Activated naive CD4-positive, alpha-beta T cell treated with Interleukin-2 at 50 U/mL for 16 hours (primary cell): Measurements from ENCODE around the gene ZC3H12A.

Source experiments
- DNase-seq: peaks from one replicate; pipeline ENCODE4 v3.0.0-alpha.2; 2020

The ZC3H12A gene

GRCh38 chr1:37456614-37457013 is 17.8 kb upstream of the ZC3H12A start:
- DNase-seq = no peak

DNA sequence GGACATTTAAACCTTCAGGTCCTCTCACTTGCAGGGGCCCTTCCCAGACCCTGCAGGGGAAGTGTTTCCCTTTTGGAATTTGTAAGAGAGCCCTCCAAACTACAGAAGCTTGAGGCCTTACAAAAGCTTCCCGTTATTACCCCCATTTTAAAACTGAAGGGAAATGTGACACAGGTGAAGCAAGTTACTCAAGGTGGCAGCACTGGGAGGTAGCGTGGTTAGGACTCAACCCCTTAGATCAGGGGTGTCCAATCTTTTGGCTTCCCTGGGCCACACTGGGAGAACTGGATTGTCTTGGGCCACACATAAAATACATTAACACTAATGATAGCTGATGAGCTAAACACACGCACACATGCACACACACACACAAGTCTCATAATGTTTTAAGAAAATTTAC is 15.8 kb upstream of the ZC3H12A start:
- DNase-seq = no peak

DNA sequence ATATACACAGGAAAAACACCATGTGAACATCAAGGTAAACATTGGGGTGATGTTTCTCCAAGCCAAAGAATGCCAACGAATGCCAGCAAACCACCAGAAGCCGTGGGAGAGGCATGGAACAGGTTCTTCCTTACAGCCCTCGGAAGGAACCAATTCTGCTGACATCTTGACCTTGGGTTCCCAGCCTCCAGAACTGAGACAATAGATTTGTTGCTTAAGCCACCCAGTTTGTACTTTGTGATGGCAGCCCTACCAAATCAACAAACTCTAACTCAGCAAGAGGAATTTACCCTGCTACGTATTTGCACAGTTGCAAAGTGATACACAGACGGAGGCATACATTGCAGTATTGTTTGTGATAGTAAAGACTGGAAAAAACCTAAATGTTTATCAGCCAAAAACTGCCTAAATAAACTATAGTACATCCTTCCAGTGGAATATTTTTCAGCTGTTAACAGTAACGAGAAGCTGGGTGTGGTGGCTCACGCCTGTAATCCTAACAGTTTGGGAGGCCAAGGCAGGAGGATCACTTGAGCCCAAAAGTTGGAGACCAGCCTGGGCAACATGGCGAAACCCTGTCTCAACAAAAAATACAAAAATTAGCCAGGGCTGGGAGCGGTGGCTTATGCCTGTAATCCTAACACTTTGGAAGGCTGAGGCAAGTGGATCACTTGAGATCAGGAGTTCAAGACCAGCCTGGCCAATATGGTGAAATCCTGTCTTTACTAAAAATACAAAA is 12.5 kb upstream of the ZC3H12A start:
- no peak for DNase-seq

GRCh38 chr1:37464443-37464842 is 9.9 kb upstream of the ZC3H12A start:
- no peak for DNase-seq

GRCh38 chr1:37465593-37466517 is 8.5 kb upstream of the ZC3H12A start:
- no peak for DNase-seq

- DNase-seq = no peak
Observed at GRCh38 chr1:37468037-37468436, 6.3 kb upstream of the ZC3H12A start.

GRCh38 chr1:37469386-37469785 is 5.0 kb upstream of the ZC3H12A start:
- no peak for DNase-seq

DNA sequence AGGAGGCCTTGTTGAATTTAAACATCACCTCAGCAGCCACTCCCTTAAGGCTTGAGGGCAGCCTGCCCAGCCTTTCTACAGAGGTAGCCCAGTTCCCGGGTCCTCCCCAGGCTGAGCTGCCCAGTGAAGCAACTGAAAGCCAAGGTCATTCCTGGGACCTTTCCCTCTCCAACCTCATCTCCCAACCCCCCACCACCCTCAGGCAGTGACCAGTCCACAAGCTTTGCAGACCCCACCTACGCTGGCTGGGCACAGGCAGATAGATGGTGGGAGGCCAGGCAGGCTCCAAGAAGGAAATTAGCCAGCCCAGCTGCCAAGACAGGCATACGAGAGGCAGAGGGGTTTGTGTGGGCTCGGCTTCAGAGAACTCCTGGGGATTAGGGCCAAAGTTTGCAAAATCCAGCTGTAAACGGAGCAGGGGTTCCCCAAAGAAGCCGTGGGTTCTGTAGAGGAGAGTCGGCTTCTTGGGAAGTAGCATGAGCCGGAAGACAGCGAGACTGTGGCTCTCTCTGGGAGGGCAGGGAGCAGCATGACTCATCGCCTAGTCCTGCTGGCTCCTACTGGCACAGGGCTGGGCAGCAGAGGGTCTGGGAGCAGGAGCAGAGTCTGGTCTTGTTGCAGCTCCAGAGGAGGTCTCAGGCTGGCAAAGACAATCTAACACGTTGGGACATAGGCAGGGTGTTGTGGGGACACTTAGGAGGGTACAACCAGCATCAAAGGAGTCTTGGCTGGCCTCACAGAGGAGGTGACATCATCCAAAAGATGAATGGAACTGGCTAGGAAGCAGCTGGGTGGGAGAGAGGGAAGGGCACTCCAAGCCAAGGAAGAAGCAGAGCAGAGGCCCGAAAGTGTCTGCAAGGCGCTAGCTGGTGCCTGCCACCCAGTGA is 2.8 kb upstream of the ZC3H12A start:
- DNase-seq = no peak

- DNase-seq = no peak
Observed at GRCh38 chr1:37472281-37472680, 2.1 kb upstream of the ZC3H12A start.

DNA sequence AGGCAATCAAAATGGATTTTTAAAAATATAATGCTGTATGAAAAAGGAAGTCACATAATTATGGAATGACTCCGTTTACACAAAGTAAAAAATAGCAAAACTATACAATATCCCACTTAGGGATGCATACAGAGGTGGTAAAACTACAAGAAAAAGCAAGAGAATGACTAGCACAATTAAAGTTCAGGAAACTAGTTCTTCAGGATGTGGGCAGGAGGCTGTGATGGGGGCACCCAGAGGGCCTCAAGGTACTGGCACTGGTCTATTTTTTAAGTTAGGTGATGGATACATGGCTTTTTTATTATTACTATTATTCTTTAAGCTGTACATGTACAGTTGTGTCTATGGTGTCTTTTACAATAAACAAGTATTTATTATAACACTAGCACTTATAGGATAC is 1.4 kb upstream of the ZC3H12A start:
- no peak for DNase-seq

- DNase-seq = peak; percentile 56
Observed at GRCh38 chr1:37473431-37474045, 842 bp upstream of the ZC3H12A start.

- DNase-seq = peak; percentile 28
Observed at GRCh38 chr1:37474697-37475379, 458 bp downstream of the ZC3H12A start.

GRCh38 chr1:37475380-37476086 is 1.2 kb downstream of the ZC3H12A start:
- no peak for DNase-seq

- DNase-seq = no peak
Observed at GRCh38 chr1:37476087-37476452, 1.7 kb downstream of the ZC3H12A start.

- DNase-seq = no peak
Observed at GRCh38 chr1:37476460-37477197, 2.2 kb downstream of the ZC3H12A start.

GRCh38 chr1:37477198-37477931 is 3.0 kb downstream of the ZC3H12A start:
- DNase-seq = peak; percentile 86

- peak; percentile 22 for DNase-seq
Observed at GRCh38 chr1:37477946-37478345, 3.6 kb downstream of the ZC3H12A start.

DNA sequence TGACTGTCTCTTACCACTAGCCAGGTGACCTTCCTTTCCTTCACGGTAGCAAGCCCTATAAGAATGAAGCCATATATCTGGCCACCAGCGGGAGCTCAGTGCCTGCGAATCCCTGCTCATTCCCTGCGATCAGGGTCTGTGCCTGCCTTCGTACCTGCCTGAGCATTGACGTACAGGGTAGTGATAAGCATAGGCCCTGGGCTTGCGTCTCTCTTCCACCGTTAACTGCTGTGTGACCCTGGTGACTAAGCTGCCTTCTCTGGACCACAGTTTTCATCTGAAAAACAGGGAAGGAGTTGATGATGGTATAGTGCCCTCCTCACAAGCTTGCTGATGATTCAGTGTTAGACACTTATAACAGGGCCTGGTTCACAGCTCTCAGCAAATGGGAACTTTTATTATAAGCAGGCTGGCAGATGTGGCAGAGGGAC is 4.1 kb downstream of the ZC3H12A start:
- DNase-seq = peak; percentile 64

- peak; percentile 42 for DNase-seq
Observed at GRCh38 chr1:37478890-37479254, 4.5 kb downstream of the ZC3H12A start.
